ENCODE measurements around the gene PRPF4. TPM values are rescaled to one million over a fixed set of nuclear protein-coding genes. Genes with fewer than 3 reads are reported as not detected.

Gene PRPF4
- total RNA-seq, 4 donors from 2014 or later: 5.0 to 13.7 (median 9.6) TPM

GRCh38 chr9:113301548-113301947 is 26.1 kb downstream of the PRPF4 start:
- intact Hi-C loops (cut with DNase I; ENCODE audit: low total_unique reads): no loop called here
- H3K9me3 ChIP-seq: no peaks in the 10 kb centered on the region
- H3K4me3 ChIP-seq: no peak overlapping the region
- H3K27ac ChIP-seq: no peak overlapping the region
- no peaks in the 10 kb centered on the region for H3K36me3 ChIP-seq
- no peak for DNase-seq
- peaks cover 0 to 12% (median 0%) of the 10 kb centered on the region in 4 donors for H3K4me1 ChIP-seq
- no peak for TF ChIP-seq CTCF (IDR thresholded peaks at IDR 0.05)
- no peak for TF ChIP-seq POLR2AphosphoS5 (IDR thresholded peaks at IDR 0.05)
- no peak for TF ChIP-seq POLR2A (IDR thresholded peaks at IDR 0.05)
- no peak for TF ChIP-seq EP300 (IDR thresholded peaks at IDR 0.05; ENCODE audit: low read depth)
- in situ Hi-C loops (cut with MboI; ENCODE audit: low pct_ligation_motif_present in 1 of 4, low pct_unique_long_range_greater_than_20kb in 1 of 4, low sequenced_read_pairs in 3 of 4): loop anchor here in 3 of 4 donors (10.0 to 25.0 kb wide), 2 partner anchors 103 to 361 kb away; partner anchors contain the start of gene ALAD (in 1 of the 3)
- 87 to 88% methylated on average over 8 of the region's 8 CpGs for WGBS, 2 donors (ENCODE audit: low coverage in 1 of 2)
- no peaks in the 10 kb centered on the region for H3K27me3 ChIP-seq

- Histone ChIP-seq H3K27me3 (no peaks in the 10 kb centered on the region), H3K36me3 (no peaks in the 10 kb centered on the region), H3K27ac (peak within 1 kb of the TSS in 1 of 4 donors; percentile 4), H3K4me3 (no peak within 1 kb of the TSS), H3K4me1 (peaks cover 0 to 12% (median 0%) of the 10 kb centered on the region in 4 donors), H3K9me3 (no peaks in the 10 kb centered on the region)
- TF ChIP-seq POLR2AphosphoS5 (IDR thresholded peaks at IDR 0.05): no peak
- TF ChIP-seq CTCF (IDR thresholded peaks at IDR 0.05): no peak
- no peak for TF ChIP-seq POLR2A (IDR thresholded peaks at IDR 0.05)
- no peak for TF ChIP-seq EP300 (IDR thresholded peaks at IDR 0.05; ENCODE audit: low read depth)
- peak; percentile 32 for DNase-seq
- 51 to 57% methylated on average over 14 to 25 of the region's 25 CpGs for WGBS, 2 donors (ENCODE audit: low coverage in 1 of 2)
- intact Hi-C loops (cut with DNase I; ENCODE audit: low total_unique reads) (no loop called here), in situ Hi-C loops (cut with MboI; ENCODE audit: low pct_ligation_motif_present in 1 of 4, low pct_unique_long_range_greater_than_20kb in 1 of 4, low sequenced_read_pairs in 3 of 4) (loop anchor here in 3 of 4 donors (10.0 to 25.0 kb wide), 2 partner anchors 102 to 359 kb away; partner anchors contain the start of gene ALAD (in 1 of the 3))
Measured at GRCh38 chr9:113302792-113303418, 27.4 kb downstream of the PRPF4 start, which contains the start of gene RNF183. Gene RNF183, minus strand, starts transcription at chr9:113303376. Its CDS starts 5,192 bp downstream, at chr9:113298184.

- in situ Hi-C loops (cut with MboI; ENCODE audit: low pct_ligation_motif_present in 1 of 4, low pct_unique_long_range_greater_than_20kb in 1 of 4, low sequenced_read_pairs in 3 of 4) (loop anchor here in 3 of 4 donors (10.0 to 25.0 kb wide), 2 partner anchors 98 to 356 kb away; partner anchors contain the start of gene ALAD (in 1 of the 3)), intact Hi-C loops (cut with DNase I; ENCODE audit: low total_unique reads) (no loop called here)
- no peaks in the 10 kb centered on the region for H3K9me3 ChIP-seq
- H3K27ac ChIP-seq: no peak overlapping the region
- no peaks in the 10 kb centered on the region for H3K27me3 ChIP-seq
- H3K36me3 ChIP-seq: no peaks in the 10 kb centered on the region
- DNase-seq: no peak
- 67 to 84% methylated on average over 1 of the region's 1 CpG for WGBS, 2 donors (ENCODE audit: low coverage in 1 of 2)
- TF ChIP-seq POLR2A (IDR thresholded peaks at IDR 0.05): no peak
- TF ChIP-seq POLR2AphosphoS5 (IDR thresholded peaks at IDR 0.05): no peak
- no peak for TF ChIP-seq CTCF (IDR thresholded peaks at IDR 0.05)
- TF ChIP-seq EP300 (IDR thresholded peaks at IDR 0.05; ENCODE audit: low read depth): no peak
- no peak overlapping the region for H3K4me3 ChIP-seq
- H3K4me1 ChIP-seq: peaks cover 0 to 3% (median 0%) of the 10 kb centered on the region in 4 donors
Measured at GRCh38 chr9:113306566-113306965, 31.1 kb downstream of the PRPF4 start.

- in situ Hi-C loops (cut with MboI; ENCODE audit: low pct_ligation_motif_present in 1 of 4, low pct_unique_long_range_greater_than_20kb in 1 of 4, low sequenced_read_pairs in 3 of 4) (loop anchor here in 3 of 4 donors (10.0 to 25.0 kb wide), 2 partner anchors 97 to 355 kb away; partner anchors contain the start of gene ALAD (in 1 of the 3)), intact Hi-C loops (cut with DNase I; ENCODE audit: low total_unique reads) (no loop called here)
- no peak overlapping the region for H3K27ac ChIP-seq
- 43 to 72% methylated on average over 1 to 8 of the region's 8 CpGs for WGBS, 2 donors (ENCODE audit: low coverage in 1 of 2)
- no peaks in the 10 kb centered on the region for H3K9me3 ChIP-seq
- H3K36me3 ChIP-seq: no peaks in the 10 kb centered on the region
- TF ChIP-seq POLR2AphosphoS5 (IDR thresholded peaks at IDR 0.05) (no peak), CTCF (IDR thresholded peaks at IDR 0.05) (no peak), EP300 (IDR thresholded peaks at IDR 0.05; ENCODE audit: low read depth) (no peak), POLR2A (IDR thresholded peaks at IDR 0.05) (no peak)
- DNase-seq: no peak
- H3K4me3 ChIP-seq: no peak overlapping the region
- H3K4me1 ChIP-seq: peaks cover 0 to 3% (median 0%) of the 10 kb centered on the region in 4 donors
- H3K27me3 ChIP-seq: no peaks in the 10 kb centered on the region
Measured at GRCh38 chr9:113307396-113307975, 32.0 kb downstream of the PRPF4 start.
